ENCODE data around the gene MSRB3.

Gene MSRB3

GRCh38 chr12:65501093-65501621 lies 222.7 kb downstream of the MSRB3 start:
- DNase-seq, result no peak

GRCh38 chr12:65501935-65502334 lies 223.5 kb downstream of the MSRB3 start:
- DNase-seq, result no peak

- DNase-seq, result no peak
Observed at GRCh38 chr12:65504417-65504816, 225.9 kb downstream of the MSRB3 start.

- no peak for DNase-seq
Observed at GRCh38 chr12:65505386-65506121, 227.1 kb downstream of the MSRB3 start.

GRCh38 chr12:65508276-65509035 lies 230.0 kb downstream of the MSRB3 start:
- DNase-seq, result no peak

GRCh38 chr12:65510007-65510406 lies 231.5 kb downstream of the MSRB3 start:
- no peak for DNase-seq

- no peak for DNase-seq
Observed at GRCh38 chr12:65510584-65511050, 232.1 kb downstream of the MSRB3 start.

- no peak for DNase-seq
Observed at GRCh38 chr12:65511134-65511834, 232.8 kb downstream of the MSRB3 start.

GRCh38 chr12:65511912-65512311 lies 233.4 kb downstream of the MSRB3 start:
- no peak for DNase-seq

All from activated CD8-positive, alpha-beta memory T cell treated with anti-CD3 and anti-CD28 coated beads for 24 hours (primary cell).